Nucleus accumbens (tissue), 56 donors: Measurements from ENCODE around the gene TNS4.
"Not testable (repeated sequence)": the region's sequence is repeated elsewhere in the genome, so short reads cannot be mapped to it uniquely, and the experiment has no call there.

ENCODE experiments used
- DNase-seq, 56 donors: peaks; one replicate each; lab custom pipeline; 2025; lab: John Stamatoyannopoulos, UW

The TNS4 gene

GRCh38 chr17:40501499-40501911 lies at the start of gene TNS4:
TSS of gene TNS4 (minus strand) at chr17:40501623. CDS start at chr17:40496425, 5,198 bp downstream.
- no peak for DNase-seq

- DNase-seq: no peak
Observed at GRCh38 chr17:40550608-40551007, 49.2 kb upstream of the TNS4 start.

GRCh38 chr17:40548982-40549685 lies 47.7 kb upstream of the TNS4 start:
- DNase-seq: no peak

GRCh38 chr17:40548491-40548981 lies 47.1 kb upstream of the TNS4 start:
- no peak for DNase-seq

GRCh38 chr17:40547785-40548478 lies 46.5 kb upstream of the TNS4 start:
- no peak for DNase-seq

- DNase-seq: peak in 1 of 56 donors; percentile 12
Observed at GRCh38 chr17:40547079-40547784, 45.8 kb upstream of the TNS4 start.

GRCh38 chr17:40546497-40546896 lies 45.1 kb upstream of the TNS4 start:
- not testable (repeated sequence) for DNase-seq

GRCh38 chr17:40545660-40546059 lies 44.2 kb upstream of the TNS4 start:
- DNase-seq: no peak

- DNase-seq: peak in 16 of 56 donors; percentile 12 to 68 (median 28)
Observed at GRCh38 chr17:40542558-40543411, 41.4 kb upstream of the TNS4 start.

GRCh38 chr17:40541873-40542557 lies 40.6 kb upstream of the TNS4 start:
- no peak for DNase-seq

- DNase-seq: no peak
Observed at GRCh38 chr17:40541060-40541872, 39.8 kb upstream of the TNS4 start.

- no peak for DNase-seq
Observed at GRCh38 chr17:40540448-40540847, 39.0 kb upstream of the TNS4 start.

GRCh38 chr17:40539711-40540411 lies 38.4 kb upstream of the TNS4 start:
- no peak for DNase-seq

- no peak for DNase-seq
Observed at GRCh38 chr17:40538936-40539705, 37.7 kb upstream of the TNS4 start.

GRCh38 chr17:40538019-40538935 lies 36.9 kb upstream of the TNS4 start:
- peak in 30 of 56 donors; percentile 5 to 66 (median 23) for DNase-seq
